Fibroblast of upper back skin (primary cell): ENCODE measurements around the gene ERO1B.
"Not testable (repeated sequence)": the region's sequence is repeated elsewhere in the genome, so short reads cannot be mapped to it uniquely, and the experiment has no call there.

Experiments used
- DNase-seq: peaks from one replicate; pipeline ENCODE4 v3.0.0-alpha.2; 2013

Gene ERO1B

DNA sequence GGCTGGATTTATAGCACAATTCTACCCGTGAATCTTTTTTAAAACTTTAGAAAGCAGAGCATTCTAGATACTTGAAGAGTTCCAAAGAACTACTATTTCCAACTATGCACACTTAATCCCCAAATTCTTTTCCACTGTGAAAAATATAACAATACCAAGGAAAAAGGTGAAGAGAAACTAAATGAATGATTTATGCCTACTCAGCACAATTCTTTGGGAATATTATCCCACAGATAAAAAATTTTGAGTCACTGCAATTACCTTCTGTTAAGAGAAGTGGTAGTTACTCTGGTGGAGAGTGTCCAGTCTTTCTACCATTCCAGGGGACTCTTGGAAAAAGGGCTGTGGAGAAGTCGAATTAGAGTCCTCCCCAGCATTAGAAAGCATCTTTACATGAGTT lies 39.2 kb downstream of the ERO1B start:
- no peak for DNase-seq

DNA sequence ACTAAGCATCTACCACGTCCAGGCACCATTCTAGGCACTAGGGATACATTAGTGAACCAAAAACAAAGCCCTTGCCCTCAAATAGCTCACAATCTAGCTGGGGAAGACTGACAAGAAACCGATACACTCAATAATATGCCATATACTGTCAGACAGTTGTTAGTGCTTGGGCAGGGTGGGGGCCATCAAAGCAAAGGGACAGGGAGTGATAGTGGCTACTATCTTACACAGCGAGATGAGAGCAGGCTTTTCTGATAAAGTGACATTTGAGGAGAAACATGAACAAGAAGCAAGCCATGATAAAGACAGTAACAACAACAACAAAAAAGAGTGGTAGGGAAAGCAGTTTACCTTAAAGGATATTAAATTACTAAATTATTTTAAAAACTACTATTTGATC lies 41.1 kb downstream of the ERO1B start:
- no peak for DNase-seq

DNA sequence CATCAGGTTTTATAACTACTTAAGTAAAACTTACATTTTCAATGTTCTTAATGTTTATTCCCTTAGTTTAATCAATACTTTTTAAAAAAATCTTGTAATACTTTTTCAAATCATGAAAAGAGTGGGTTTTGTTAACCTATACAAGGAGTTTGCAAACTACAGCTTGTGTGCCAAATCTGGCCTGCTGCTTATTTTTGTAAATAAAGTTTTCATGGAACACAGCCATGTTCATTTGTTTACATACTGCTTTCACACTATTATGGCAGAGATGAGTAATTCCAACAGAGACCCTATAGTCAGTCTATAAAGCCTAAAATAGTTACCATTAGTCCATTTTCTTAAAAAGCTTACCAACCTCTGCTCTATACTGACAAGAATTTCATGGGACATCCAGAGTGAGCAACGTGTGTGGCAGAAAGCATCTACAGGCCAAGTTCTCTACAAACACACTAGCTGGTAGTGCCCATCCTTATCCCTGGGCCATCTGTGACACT lies 42.6 kb downstream of the ERO1B start:
- DNase-seq: no peak

DNA sequence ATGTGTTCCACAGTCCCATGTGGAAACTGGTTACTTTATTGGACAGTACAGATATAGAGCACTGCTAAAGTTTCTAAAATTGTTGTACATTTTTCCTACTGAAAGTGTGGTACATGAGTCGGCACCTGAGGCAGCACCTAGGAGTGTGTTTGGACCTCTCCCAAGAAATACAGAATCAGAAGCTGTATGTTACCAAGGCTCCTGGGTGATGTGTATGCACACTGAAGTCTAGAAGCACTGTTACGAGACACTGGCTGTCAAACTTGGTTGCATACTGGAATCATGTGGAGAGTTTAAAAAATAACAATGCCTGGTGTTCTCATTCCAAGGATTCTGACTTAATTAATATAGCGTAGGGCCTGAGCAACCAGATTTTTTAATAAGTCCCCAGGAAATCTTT lies 46.6 kb downstream of the ERO1B start:
- no peak for DNase-seq

DNA sequence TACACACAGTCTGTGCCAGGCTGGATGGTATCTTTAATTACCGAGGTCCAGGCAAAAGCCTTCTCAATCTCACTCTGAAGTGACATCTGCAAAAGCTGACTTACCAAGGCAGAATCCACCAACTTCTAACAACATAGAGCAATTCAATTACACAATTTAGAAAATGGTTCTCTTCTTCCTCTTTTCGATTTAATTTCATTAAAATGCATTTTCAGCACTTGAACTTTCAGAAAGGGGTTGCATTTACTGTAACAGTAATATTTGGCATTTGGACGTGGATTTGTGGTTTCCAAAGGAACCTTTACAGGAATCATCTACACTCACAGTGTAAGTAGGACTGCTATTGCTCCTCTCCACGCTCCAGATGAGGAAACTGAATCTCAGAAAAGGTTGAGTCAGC lies 53.3 kb downstream of the ERO1B start:
- DNase-seq: no peak

DNA sequence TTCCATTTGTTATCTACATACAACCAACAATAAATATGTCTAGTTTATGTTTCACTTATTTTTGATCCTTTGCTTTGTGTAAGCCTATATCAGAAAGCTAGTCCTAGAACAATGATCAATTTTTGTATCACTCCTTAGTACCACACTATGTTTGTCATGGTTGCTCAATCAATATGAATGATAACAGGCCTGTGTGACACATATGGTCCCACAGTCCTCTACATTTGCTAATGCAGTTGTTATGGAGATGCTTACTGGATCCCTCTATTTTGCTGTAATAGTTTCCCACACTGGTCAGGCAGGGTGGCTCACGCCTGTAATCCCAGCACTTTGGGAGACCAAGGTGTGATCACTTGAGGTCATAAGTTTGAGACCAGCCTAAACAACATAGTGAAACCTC lies 59.1 kb downstream of the ERO1B start:
- no peak for DNase-seq

DNA sequence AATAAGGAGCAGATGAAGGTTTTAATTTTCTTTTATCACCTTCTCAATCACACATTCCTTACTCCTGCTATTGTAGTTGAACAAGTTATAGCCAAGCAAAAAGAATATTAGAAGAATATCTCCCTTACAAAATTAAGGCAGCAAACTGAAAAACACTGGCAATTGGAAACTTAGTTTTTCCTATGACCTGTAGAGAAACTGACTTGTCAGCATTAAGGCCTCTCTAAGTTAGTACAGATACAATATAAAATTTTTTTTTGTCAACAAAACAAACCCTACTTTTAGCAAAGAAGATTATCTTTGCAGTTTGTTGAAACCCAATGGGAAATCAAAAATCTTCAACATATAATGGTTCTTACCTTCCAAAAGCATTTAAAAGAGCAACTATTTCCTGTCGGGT lies 61.3 kb downstream of the ERO1B start:
- no peak for DNase-seq

DNA sequence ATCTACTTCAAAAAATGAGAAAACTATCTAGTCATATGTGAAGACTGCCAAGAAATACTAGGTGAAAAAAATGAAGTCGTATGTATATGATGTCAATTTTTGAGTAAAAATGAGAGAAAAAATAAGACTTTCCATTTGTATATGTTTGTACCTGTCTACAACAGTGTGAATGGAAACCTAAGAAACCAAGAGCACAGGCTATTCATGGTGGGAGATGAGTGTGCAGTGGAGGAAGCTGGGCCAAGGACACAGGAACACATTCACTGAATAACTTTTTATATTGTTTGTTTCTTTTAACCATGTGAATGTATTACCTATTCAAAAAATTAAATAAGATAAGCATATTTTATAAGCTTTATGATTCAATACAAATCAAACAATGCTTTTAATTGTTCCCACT lies 67.0 kb downstream of the ERO1B start:
- no peak for DNase-seq

DNA sequence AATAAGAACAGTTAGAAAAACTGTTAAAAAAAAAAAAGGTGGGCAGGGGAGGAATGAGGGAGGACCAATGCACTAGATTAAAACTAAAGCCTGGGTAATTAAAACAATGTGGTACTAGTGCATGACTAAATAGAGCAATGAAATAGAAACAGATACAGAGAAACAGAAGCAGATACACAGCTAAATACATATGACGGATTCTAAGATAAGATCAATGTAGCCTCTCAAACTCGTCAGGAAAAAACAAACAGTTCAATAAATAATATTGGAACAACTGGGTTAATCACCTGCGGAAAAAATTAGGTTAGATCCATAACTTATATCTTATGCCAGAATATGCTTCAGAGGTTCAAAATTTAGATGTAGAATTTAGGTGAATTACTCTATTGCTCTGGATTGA lies 68.2 kb downstream of the ERO1B start:
- DNase-seq: no peak

DNA sequence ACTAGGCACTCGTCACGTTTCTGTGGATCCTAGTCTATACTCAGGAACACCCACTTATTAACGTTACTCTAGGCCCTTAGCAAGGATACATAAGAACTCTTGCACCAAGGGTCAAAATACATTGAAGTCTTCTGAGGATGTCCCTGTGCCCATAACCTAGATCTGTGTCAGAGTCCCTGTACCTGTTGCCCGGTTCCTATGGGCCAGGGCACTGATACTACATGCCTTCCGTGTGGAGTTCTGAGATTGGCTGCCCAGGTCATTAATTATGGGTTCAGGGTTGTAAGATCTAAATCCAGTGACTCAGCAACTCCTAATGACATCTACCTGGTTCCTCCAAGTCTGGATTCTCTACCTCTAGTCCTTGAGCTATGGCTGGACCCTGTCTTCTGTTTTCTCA lies 69.9 kb downstream of the ERO1B start:
- DNase-seq: no peak

DNA sequence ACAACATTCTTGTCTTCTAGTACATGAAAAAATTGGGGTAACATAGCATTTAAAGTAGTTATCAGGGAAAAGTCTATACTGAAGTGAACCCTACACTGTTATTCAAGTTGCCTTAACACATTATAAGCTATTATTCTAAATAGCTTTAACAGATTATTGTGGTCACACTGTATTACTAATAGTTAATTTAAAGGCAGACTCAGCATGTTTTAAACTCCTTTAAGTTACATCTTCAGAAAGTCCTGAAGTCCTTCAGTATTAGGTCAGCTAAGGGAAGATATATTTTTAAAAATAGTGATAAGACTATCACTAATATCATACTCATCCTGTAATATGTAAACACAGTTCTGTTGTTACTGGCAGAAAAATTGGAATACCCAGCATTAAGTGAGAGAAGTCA lies 72.0 kb downstream of the ERO1B start:
- DNase-seq: no peak

DNA sequence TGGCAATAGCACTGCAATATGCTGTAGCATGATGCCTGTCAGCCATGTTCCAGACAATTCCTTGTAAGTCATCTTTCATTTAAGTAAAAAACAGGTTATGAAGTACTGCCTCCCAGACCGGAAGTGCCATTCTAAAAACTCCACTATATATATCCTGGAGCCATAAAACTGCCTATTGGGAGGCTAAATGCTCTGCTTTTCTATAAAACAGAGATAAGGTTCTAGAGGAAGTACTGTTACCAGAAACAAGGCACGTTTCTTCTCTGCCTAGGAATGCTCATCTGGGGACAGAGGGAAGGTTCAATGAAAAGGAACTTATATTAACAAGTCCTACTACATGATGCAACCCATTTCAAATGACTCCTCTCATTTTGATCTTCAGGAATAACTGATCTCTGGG lies 72.6 kb downstream of the ERO1B start:
- no peak for DNase-seq

DNA sequence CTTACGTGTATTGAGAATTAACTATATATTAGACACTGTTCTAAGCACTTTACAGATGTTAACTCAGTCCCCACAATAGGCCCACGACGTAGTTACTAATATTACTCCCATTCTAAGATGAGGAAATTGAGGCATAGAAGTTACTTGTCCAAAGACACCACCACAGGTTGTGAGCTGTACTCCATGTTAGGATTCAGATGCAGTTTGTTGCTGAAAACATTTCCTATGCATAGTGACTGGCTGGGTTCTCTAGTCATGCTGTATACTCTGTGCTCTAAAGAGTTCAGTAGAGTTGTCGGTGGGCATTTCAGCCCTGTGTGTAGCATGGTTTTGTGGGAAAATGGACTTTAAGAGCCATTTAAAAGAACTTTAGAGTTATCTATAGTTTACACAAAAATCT lies 74.2 kb downstream of the ERO1B start:
- DNase-seq: no peak

DNA sequence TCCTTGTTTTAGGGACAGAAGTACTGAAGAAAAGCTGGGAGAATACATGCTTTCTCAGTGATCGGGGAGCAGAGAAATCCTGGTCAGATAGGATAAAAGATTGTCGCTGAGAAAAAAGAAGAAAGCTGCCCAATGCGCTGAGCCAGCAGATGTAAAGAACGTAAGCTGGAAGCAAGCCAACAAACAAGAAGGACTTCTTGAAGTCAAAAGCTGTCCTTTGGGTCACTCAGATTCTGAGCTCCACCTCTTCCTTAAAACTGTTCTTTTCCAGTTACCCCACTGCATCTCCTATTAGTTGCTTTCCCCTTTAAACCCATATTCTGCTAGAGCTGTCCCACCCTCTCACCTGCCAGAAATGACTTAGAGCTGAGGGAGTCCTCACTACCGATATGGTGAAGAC lies 74.6 kb downstream of the ERO1B start:
- no peak for DNase-seq

DNA sequence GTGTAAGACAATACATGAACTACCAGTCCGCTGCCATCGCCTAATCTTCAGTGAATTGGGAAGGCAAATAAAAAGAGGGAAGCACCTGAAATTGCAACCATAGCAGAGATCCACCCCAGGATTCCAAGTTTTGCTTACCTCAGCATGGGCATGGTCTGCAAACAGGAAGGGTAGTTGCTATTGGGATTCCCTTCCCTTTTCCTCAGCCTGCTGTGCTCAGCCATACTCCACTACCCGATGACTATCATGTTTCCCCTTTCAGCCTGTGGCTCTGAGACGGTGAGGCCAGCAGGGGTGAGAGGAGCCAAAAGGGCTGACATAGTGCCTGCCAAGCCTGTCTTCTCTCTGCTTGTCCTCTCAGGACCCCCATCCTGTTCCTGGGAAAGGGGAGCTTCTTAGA lies 75.2 kb downstream of the ERO1B start:
- no peak for DNase-seq

DNA sequence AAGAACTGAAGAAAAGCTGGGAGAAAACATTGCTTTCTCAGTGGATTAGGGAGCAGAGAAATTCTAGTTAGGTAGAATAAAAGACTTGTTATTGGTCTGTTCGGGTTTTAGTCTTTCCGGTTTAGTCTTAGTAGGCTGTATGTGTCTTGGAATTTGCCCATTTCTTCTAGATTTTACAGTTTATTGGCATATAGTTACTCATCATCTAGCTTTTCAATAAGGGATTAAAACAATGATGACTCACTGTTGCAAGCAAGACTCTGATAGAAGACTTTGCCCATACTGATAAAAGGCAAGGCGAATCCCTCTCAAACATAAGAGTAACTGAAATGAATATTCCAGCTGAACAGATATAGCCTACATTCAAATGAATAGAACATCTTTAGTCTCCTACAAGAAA lies 77.1 kb downstream of the ERO1B start:
- peak; percentile 11 for DNase-seq

DNA sequence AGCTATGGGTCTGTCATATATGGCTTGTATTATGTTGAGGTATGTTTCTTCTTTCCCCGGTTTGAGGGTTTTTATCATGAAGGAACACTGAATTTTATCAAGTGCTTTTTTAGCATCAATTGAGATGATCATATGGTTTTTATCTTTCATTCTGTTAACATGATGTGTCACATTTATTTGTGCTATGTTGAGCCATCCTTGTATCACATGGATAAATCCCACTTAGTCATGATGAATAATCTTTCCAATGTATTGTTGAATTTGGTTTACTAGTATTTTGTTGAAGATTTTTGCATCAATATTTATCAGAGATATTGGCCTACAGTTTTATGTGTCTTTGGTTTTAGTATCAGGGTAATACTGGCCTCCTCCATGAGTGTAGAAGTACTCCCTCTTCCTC lies 77.7 kb downstream of the ERO1B start:
- no peak for DNase-seq

DNA sequence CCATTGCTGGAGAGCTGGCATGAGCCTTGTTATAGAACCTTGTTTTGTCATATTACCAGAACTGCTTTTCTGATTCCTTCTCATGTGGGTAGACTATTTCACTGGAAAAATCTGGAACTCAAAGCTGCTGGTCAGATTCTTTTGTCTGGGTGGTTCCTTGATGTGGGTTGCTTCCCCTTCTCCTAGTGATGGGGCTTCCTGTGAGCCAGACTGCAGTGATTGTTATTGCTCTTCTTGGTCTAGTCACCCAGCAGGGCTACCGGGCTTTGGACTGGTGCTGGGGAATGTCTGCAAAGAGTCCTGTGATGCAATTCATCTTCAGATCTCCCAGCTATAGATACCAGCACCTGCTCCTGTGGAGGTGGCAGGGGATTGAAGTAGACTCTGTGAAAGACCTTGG lies 80.0 kb downstream of the ERO1B start:
- no peak for DNase-seq

DNA sequence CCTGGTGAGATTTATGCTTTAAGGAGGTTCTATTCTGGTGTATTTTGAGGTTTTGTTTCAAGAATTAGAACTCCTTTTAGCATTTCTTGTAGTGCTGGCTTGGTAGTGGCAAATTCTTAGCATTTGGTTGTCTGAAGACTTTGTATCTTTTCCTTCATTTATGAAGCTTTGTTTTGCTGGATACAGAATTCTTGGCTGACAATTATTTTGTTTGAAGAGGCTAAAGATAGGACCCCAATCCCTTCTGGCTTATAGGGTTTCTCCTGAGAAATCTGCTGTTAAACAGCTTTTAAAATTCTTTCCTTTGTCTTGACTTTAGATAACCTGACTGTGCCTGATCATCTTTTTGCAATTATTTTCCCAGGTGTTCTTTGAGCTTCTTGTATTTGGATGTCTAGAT lies 80.8 kb downstream of the ERO1B start:
- no peak for DNase-seq

DNA sequence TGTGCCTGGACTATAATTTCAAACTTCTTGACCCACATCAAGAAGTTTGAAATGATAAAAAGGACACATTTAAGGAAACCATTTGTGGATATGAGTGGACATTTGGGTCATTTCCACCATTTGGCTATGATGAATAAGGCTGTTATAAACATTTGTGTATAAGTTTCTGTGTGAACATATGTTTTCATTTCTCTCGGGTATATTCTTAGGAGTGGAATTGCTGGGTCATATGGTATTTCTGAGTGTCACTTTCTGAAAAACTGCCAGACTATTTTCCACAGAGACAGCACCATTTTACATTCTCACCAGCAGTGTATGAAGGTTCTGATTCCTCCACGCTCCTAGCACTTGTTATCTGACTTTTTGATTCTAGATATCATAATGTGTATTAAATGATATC lies 88.6 kb downstream of the ERO1B start:
- no peak for DNase-seq

DNA sequence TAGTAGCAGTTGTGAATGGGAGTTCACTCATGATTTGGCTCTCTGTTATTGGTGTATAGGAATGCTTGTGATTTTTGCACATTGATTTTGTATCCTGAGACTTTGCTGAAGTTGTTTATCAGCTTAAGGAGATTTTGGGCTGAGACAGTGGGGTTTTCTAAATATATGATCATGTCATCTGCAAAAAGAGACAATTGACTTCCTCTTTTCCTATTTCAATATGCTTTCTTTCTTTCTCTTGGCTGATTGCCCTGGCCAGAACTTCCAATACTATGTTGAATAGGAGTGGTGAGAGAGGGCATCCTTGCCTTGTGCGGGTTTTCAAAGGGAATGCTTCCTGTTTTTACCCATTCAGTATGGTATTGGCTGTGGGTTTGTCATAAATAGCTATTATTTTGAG lies 93.7 kb downstream of the ERO1B start:
- not testable (repeated sequence) for DNase-seq

DNA sequence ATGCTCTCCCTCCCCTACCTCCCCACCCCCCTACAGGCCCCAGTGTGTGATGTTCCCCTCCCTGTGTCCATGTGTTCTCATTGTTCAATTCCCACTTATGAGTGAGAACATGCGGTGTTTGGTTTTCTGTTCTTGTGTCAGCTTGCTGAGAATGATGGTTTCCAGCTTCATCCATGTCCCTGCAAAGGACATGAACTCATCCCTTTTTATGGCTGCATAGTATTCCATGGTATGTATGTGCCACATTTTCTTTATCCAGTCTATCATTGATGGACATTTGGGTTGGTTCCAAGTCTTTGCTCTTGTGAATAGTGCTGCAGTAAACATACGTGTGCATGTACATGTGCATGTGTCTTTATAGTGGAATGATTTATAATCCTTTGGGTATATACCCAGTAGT lies 95.3 kb downstream of the ERO1B start:
- not testable (repeated sequence) for DNase-seq

DNA sequence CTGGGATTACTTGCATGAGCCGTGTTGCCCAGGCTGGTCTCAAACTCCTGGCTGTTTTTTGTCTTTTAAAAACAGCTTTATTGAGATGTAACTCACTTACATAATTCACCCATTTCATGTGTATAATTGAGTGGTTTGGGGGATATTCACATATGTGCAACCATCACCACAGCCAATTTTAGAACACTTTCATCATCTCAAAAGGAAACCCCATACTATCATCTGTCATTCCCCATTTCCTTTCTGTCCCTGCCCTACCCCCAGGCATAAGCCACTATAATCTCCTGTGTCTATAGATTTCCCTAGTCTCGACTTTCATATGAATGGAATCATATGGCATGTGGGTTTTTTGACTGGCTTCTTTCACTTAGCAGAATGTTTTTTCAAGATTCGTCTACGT lies 96.1 kb downstream of the ERO1B start:
- no peak for DNase-seq

DNA sequence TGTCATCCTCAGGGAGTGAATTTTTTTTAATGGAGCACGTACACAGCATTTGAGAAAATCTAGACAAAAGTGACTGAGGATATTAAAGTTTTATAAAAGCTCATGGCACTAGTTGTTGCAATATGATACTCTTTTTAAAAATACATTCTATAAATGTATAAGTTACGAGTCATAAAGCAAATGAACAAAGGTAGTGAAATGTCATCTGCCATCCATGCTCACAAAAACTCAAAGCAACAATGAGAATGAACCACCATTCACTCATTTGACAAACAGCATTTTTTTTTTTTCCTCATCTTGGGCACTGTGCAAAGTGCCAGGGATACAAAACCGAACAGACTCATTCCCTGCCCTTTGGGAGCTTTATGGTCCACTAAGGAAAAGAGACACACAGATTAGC lies 100.7 kb downstream of the ERO1B start:
- DNase-seq: peak; percentile 46

DNA sequence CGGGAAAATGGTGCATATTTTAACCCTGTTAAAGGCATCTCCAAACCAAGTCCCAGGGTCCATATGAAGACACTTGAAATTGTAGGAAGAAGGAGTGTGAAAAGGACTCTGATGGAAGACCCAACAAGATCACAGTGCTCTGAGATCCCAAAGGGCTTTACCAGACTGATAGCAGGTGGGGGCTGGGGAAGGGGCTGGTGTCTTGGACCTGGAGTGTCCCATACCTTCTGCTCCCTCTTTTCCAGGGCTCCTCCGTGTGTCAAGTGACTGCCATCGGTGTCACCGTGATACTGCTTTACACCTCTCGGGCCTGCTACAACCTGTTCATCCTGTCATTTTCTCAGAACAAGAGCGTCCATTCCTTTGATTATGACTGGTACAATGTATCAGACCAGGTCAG lies 102.1 kb downstream of the ERO1B start:
- no peak for DNase-seq
